ENCODE data around the gene MYL1. TPM values are rescaled to one million over a fixed set of nuclear protein-coding genes. Genes with fewer than 3 reads are reported as not detected.

MYL1 gene
- total RNA-seq, 1 experiment from 2014 or later: not detected

- TF ChIP-seq KAT7 (CRISPR knock-in tag; IDR thresholded peaks at IDR 0.05; ENCODE audit: borderline replicate concordance) (no peak), ATF2 (CRISPR knock-in tag; IDR thresholded peaks at IDR 0.05; ENCODE audit: borderline replicate concordance, low read depth) (no peak), FOXP4 (CRISPR knock-in tag; IDR thresholded peaks at IDR 0.05) (no peak), MLX (CRISPR knock-in tag; IDR thresholded peaks at IDR 0.05) (no peak), TEAD4 (CRISPR knock-in tag; IDR thresholded peaks at IDR 0.05) (no peak), ZSCAN18 (CRISPR knock-in tag; IDR thresholded peaks at IDR 0.05) (no peak), SP1 (CRISPR knock-in tag; conservative IDR thresholded peaks at IDR 0.05) (no peak), SOX15 (CRISPR knock-in tag; IDR thresholded peaks at IDR 0.05) (no peak), ZNF423 (CRISPR knock-in tag; IDR thresholded peaks at IDR 0.05) (no peak), ZNF219 (CRISPR knock-in tag; IDR thresholded peaks at IDR 0.05; ENCODE audit: borderline replicate concordance) (no peak), ZNF671 (CRISPR knock-in tag; IDR thresholded peaks at IDR 0.05) (no peak), GTF2I (CRISPR knock-in tag; conservative IDR thresholded peaks at IDR 0.05) (no peak), NFATC4 (CRISPR knock-in tag; IDR thresholded peaks at IDR 0.05) (no peak), ERG (CRISPR knock-in tag; IDR thresholded peaks at IDR 0.05) (no peak), FOXP1 (CRISPR knock-in tag; IDR thresholded peaks at IDR 0.05; ENCODE audit: borderline replicate concordance) (no peak)
- DNase-seq (ENCODE audit: low spot score) (no peak), ATAC-seq (no peak)
- no peaks in the 10 kb centered on the region for H3K36me3 Mint-ChIP-seq
- peaks cover 3% of the 10 kb centered on the region; the same call in 1 of the 2 replicates for H3K4me1 Mint-ChIP-seq
- CTCF ChIA-PET: no interaction called here
- POLR2A ChIA-PET: no interaction called here
- no peak overlapping the region for H3K27ac Mint-ChIP-seq
- H3K27me3 Mint-ChIP-seq (ENCODE audit: low read depth): no peaks in the 10 kb centered on the region
- no peak overlapping the region for H3K4me3 Mint-ChIP-seq
- no peaks in the 10 kb centered on the region for H3K9me3 Mint-ChIP-seq
Observed at GRCh38 chr2:210268281-210268680, 46.7 kb downstream of the MYL1 start.

- Mint-ChIP-seq H3K27me3 (ENCODE audit: low read depth) (no peaks in the 10 kb centered on the region), H3K9me3 (no peaks in the 10 kb centered on the region), H3K27ac (no peak overlapping the region), H3K4me1 (peaks cover 3% of the 10 kb centered on the region; the same call in 1 of the 2 replicates), H3K4me3 (no peak overlapping the region), H3K36me3 (no peaks in the 10 kb centered on the region)
- ATAC-seq (no peak), DNase-seq (ENCODE audit: low spot score) (no peak)
- TF ChIP-seq ATF1 (CRISPR knock-in tag; IDR thresholded peaks at IDR 0.05) (no peak), ATF6 (CRISPR knock-in tag; IDR thresholded peaks at IDR 0.05) (no peak), SMAD3 (CRISPR knock-in tag; IDR thresholded peaks at IDR 0.05; ENCODE audit: borderline replicate concordance) (no peak), USF2 (CRISPR knock-in tag; IDR thresholded peaks at IDR 0.05) (no peak)
- ChIA-PET CTCF (no interaction called here), POLR2A (no interaction called here)
Observed at GRCh38 chr2:210267698-210268097, 47.3 kb downstream of the MYL1 start.

Measured in WTC11 (cell line).